GM12878 (cell line): ENCODE measurements around the gene NQO1. TPM values are rescaled to one million over a fixed set of nuclear protein-coding genes. Genes with fewer than 3 reads are reported as not detected.

Experiments
- ATAC-seq: fragments of 200-7000 bp; cut with Tn5 transposase; 3 replicates; pipeline ENCODE4 v1.9.1; 2020; ENCODE audit warnings: mild to moderate bottlenecking, moderate library complexity
- BruUV-seq: library from RNA; stranded (reverse); fragments of 400-500 nt; replicated peaks from 2 replicates; lab custom pipeline; 2021; lab: Mats Ljungman, UMichigan
- CTCF ChIA-PET: fragments of 300-600 bp; sonication (Branson Sonifier 250); formaldehyde crosslinking; extraction: SDS; loops from one replicate; lab custom pipeline; 2021; ENCODE audit warnings: inconsistent platforms; lab: Yijun Ruan, JAX
- POLR2A ChIA-PET: fragments of 350-600 bp; formaldehyde crosslinking; extraction: SDS; loops from one replicate; lab custom pipeline; 2021; ENCODE audit warnings: inconsistent platforms; lab: Charles Lee
- RAD21 ChIA-PET: fragments of 300-600 bp; sonication (Branson Sonifier 250); formaldehyde crosslinking; loops from one replicate; lab custom pipeline; 2023; ENCODE audit warnings: antibody characterized with exemption; ENCODE audit not compliant: unreplicated experiment; lab: Charles Lee
- SMC1A ChIA-PET: fragments of 300-600 bp; sonication (Branson Sonifier 250); formaldehyde crosslinking; loops from one replicate; lab custom pipeline; 2023; ENCODE audit not compliant: unreplicated experiment, uncharacterized antibody; lab: Charles Lee
- DNase-seq: peaks from one replicate; pipeline ENCODE4 v3.0.0-alpha.2; 2011; ENCODE audit warnings: low read depth, low spot score
- FAIRE-seq: peaks from 3 replicates; lab custom pipeline; 2011; peaks lifted over from hg19 to GRCh38; lab: Jason Lieb, UNC
- H2AFZ ChIP-seq: 2 replicates; pipeline ENCODE4 v1.6.0; 2011; ENCODE audit warnings: low read depth, low read length, control low read depth; ENCODE audit not compliant: control insufficient read depth
- H3K27ac ChIP-seq: 2 replicates; pipeline ENCODE4 v1.5.1; 2011; ENCODE audit warnings: control low read depth; ENCODE audit not compliant: control insufficient read depth, insufficient read depth
- H3K27me3 ChIP-seq, 2 experiments: replicated peaks in 1 of 2; 2 replicates each; pipeline versions ENCODE4 v1.6.0 to v1.6.1; 2011; ENCODE audit warnings: low read length in 1 of 2; ENCODE audit not compliant: control insufficient read depth in 2 of 2, insufficient read depth in 2 of 2
- H3K36me3 ChIP-seq, 2 experiments: 2 replicates each; pipeline ENCODE4 v1.5.1; 2011; ENCODE audit warnings: low read length in 1 of 2; ENCODE audit not compliant: control insufficient read depth in 2 of 2, insufficient read depth in 2 of 2
- H3K4me1 ChIP-seq: 2 replicates; pipeline ENCODE4 v1.6.1; 2011; ENCODE audit warnings: mild to moderate bottlenecking, low read length, moderate library complexity, mixed read lengths; ENCODE audit not compliant: control insufficient read depth, insufficient read depth
- H3K4me2 ChIP-seq: 2 replicates; pipeline ENCODE4 v1.6.0; 2011; ENCODE audit warnings: control low read depth; ENCODE audit not compliant: control insufficient read depth, insufficient read depth
- H3K4me3 ChIP-seq: fragments of 200-600 bp; sonication (generic); 2 replicates; pipeline ENCODE4 v1.5.1; 2016
- H3K79me2 ChIP-seq: 2 replicates; pipeline ENCODE4 v1.6.0; 2011; ENCODE audit warnings: low read length; ENCODE audit not compliant: control insufficient read depth, insufficient read depth
- H3K9ac ChIP-seq: 2 replicates; pipeline ENCODE4 v1.8.0; 2011; ENCODE audit warnings: low read length, control low read depth, mixed read lengths; ENCODE audit not compliant: control insufficient read depth, insufficient read depth
- H3K9me3 ChIP-seq: replicated peaks from 3 replicates; pipeline ENCODE4 v1.5.1; 2011; ENCODE audit warnings: mild to moderate bottlenecking, low read length; ENCODE audit not compliant: control insufficient read depth, insufficient read depth
- H4K20me1 ChIP-seq: 2 replicates; pipeline ENCODE4 v1.6.0; 2011; ENCODE audit not compliant: control insufficient read depth, insufficient read depth
- BRCA1 ChIP-seq: IDR thresholded peaks from 2 replicates; pipeline ENCODE4 v1.6.1; 2011; ENCODE audit warnings: low read depth, low read length, improper control_type of control experiment
- CBX5 ChIP-seq: sonication (generic); IDR thresholded peaks from 2 replicates; pipeline ENCODE4 v1.6.1; 2016; ENCODE audit warnings: low read depth, moderate library complexity, mild to moderate bottlenecking, inconsistent platforms
- EP300 ChIP-seq, 2 experiments: fragments of 150-350 bp in 1 of 2; IDR thresholded peaks; 2 replicates each; pipeline ENCODE4 v1.6.1; 2011 to 2012; ENCODE audit warnings: low read depth in 2 of 2, low read length in 2 of 2, borderline replicate concordance in 1 of 2, improper control_type of control experiment in 1 of 2, inconsistent platforms in 1 of 2; ENCODE audit not compliant: control insufficient read depth in 1 of 2
- HDAC2 ChIP-seq: fragments of 200-600 bp; sonication (generic); IDR thresholded peaks from 2 replicates; pipeline ENCODE4 v1.6.1; 2017
- IKZF2 ChIP-seq, 2 experiments: fragments of 450-650 bp; IDR thresholded peaks; 2 replicates each; pipeline ENCODE4 v1.6.1; 2017; ENCODE audit warnings: mild to moderate bottlenecking in 2 of 2, moderate library complexity in 2 of 2
- KAT2A ChIP-seq: conservative IDR thresholded peaks from 2 replicates; pipeline ENCODE4 v1.6.1; 2011; ENCODE audit warnings: low read depth, low read length; ENCODE audit not compliant: control insufficient read depth
- PAX8 ChIP-seq: fragments of 450-650 bp; IDR thresholded peaks from 2 replicates; pipeline ENCODE4 v1.6.1; 2017; ENCODE audit warnings: mild to moderate bottlenecking, moderate library complexity
- RUNX3 ChIP-seq: IDR thresholded peaks from 2 replicates; pipeline ENCODE4 v1.6.1; 2012; ENCODE audit warnings: low read length, inconsistent platforms
- SIN3A ChIP-seq: IDR thresholded peaks from 2 replicates; pipeline ENCODE4 v1.6.1; 2012; ENCODE audit warnings: low read depth, low read length, improper control_type of control experiment
- SRF ChIP-seq, 2 experiments: IDR thresholded peaks; 2 replicates each; pipeline ENCODE4 v1.6.1; 2011; ENCODE audit warnings: low read depth in 2 of 2, low read length in 2 of 2, mild to moderate bottlenecking in 1 of 2, moderate library complexity in 1 of 2
- ZNF622 ChIP-seq: fragments of 450-650 bp; IDR thresholded peaks from 2 replicates; pipeline ENCODE4 v1.6.1; 2017; ENCODE audit warnings: mild to moderate bottlenecking, inconsistent platforms
- ZZZ3 ChIP-seq: IDR thresholded peaks from 2 replicates; pipeline ENCODE4 v1.6.1; 2011; ENCODE audit warnings: low read depth; ENCODE audit not compliant: control insufficient read depth, insufficient read length
- WGBS: methylation state at CpG from one replicate; pipeline ENCODE4 v1.1.6; 2016; ENCODE audit warnings: low lambda C conversion rate; ENCODE audit not compliant: insufficient replicate concordance, insufficient coverage; ENCODE audit errors: missing lambda C conversion rate; 5-methylcytosine and 5-hydroxymethylcytosine counted together
- in situ Hi-C: fragments of 300-500 bp; cut with MboI; formaldehyde crosslinking; loops from 9 replicates; pipeline ENCODE4 v1.14.3; 2018; ENCODE audit warnings: mixed read lengths
- intact Hi-C: fragments of 100-400 bp; cut with micrococcal nuclease; formaldehyde crosslinking; loops from one replicate; pipeline ENCODE4 v1.14.2; 2022; ENCODE audit not compliant: unreplicated experiment
- polyA plus RNA-seq, 11 experiments: library from polyadenylated mRNA; depleted of rRNA in 4 of 11; unstranded in 6 of 11; stranded (reverse) in 5 of 11; fragments of >200 nt; fragmentation: Nextera tagmentation in 4 of 11; fragmentation: Illumina TruSeq in 1 of 11; extraction: Ambion mirVana in 4 of 11; extraction: Trizol in 1 of 11; gene quantifications; 1 replicate in 1 of 11; 2 replicates in 10 of 11; pipeline versions ENCODE4 v1.2.1 to v1.2.3, GENCODE V29; 2011 to 2016; ENCODE audit warnings: inconsistent platforms in 2 of 11, missing spikeins in 2 of 11, low read depth in 1 of 11
- total RNA-seq, 4 experiments: library from RNA; depleted of rRNA in 3 of 4; stranded (reverse); fragments of >200 nt in 3 of 4; fragmentation: Illumina TruSeq in 1 of 4; extraction: Trizol in 1 of 4; gene quantifications; 2 replicates each; pipeline versions ENCODE4 v1.2.1 to v1.2.3, GENCODE V29; 2013 to 2021

Gene NQO1
- total and polyA plus RNA-seq, 10 of the 15 experiments (the other 5 are each of a cell fraction or from before 2014, with no cell fraction given) = 24.6 to 84.9 (median 34.6) TPM

GRCh38 chr16:69718111-69718764 lies 8.1 kb downstream of the NQO1 start:
- FAIRE-seq (no peak), DNase-seq (no peak), ATAC-seq (no peak)
- intact Hi-C loops = no loop called here
- no peak overlapping the region for H3K4me2 ChIP-seq
- no peak overlapping the region for H3K9ac ChIP-seq
- in situ Hi-C loops = no loop called here
- POLR2A ChIA-PET = no interaction called here
- no peaks in the 10 kb centered on the region for H4K20me1 ChIP-seq
- H3K27me3 ChIP-seq = no peaks in the 10 kb centered on the region
- SMC1A ChIA-PET = interaction anchor here (0.6 to 1.5 kb wide), 3 partner anchors 8 to 412 kb away, joined by 3 to 8 read pairs (median 3); partner anchors contain the start of genes NOB1 and NQO1
- CTCF ChIA-PET = interaction anchor here (0.8 kb wide), 1 partner anchor 36 kb away, joined by 3 read pairs; the partner anchor contains the start of gene NOB1
- H3K4me3 ChIP-seq = no peak overlapping the region
- H2AFZ ChIP-seq = no peak overlapping the region
- H3K9me3 ChIP-seq = no peaks in the 10 kb centered on the region; the same call in 2 of the 3 replicates
- no peaks in the 10 kb centered on the region; the same call in none of the 2 replicates for H3K4me1 ChIP-seq
- no peak overlapping the region for H3K27ac ChIP-seq
- peaks cover 0 to 3% of the 10 kb centered on the region in 2 experiments; a peak in 2 of 4 replicates for H3K36me3 ChIP-seq
- WGBS = 83% methylated on average over 9 of the region's 10 CpGs
- RAD21 ChIA-PET = interaction anchor here (1.6 kb wide), 1 partner anchor 212 kb away, joined by 3 read pairs; no protein-coding TSS in a partner anchor
- TF ChIP-seq KAT2A = no peak
- no peak for TF ChIP-seq SRF (IDR thresholded peaks at IDR 0.05; ENCODE audit: low read depth in 2 of 2, low read length in 2 of 2)
- no TSS peak for BruUV-seq
- no peaks in the 10 kb centered on the region for H3K79me2 ChIP-seq

- no peak overlapping the region for H3K4me2 ChIP-seq
- no TSS peak for BruUV-seq
- ChIA-PET SMC1A (interaction anchor here (1.5 kb wide), 1 partner anchor 38 kb away, joined by 8 read pairs; the partner anchor contains the start of gene NOB1), CTCF (interaction anchor here (0.8 kb wide), 1 partner anchor 38 kb away, joined by 3 read pairs; the partner anchor contains the start of gene NOB1), POLR2A (no interaction called here), RAD21 (interaction anchor here (1.6 kb wide), 1 partner anchor 213 kb away, joined by 3 read pairs; no protein-coding TSS in a partner anchor)
- no peak overlapping the region for H2AFZ ChIP-seq
- H3K9ac ChIP-seq = no peak overlapping the region
- WGBS = 95% methylated on average over 6 of the region's 6 CpGs
- in situ Hi-C loops (no loop called here), intact Hi-C loops (no loop called here)
- no peak for DNase-seq
- H3K27me3 ChIP-seq = no peaks in the 10 kb centered on the region
- H4K20me1 ChIP-seq = no peaks in the 10 kb centered on the region
- no peak overlapping the region for H3K4me3 ChIP-seq
- H3K79me2 ChIP-seq = no peaks in the 10 kb centered on the region
- peaks cover 0 to 3% of the 10 kb centered on the region in 2 experiments; a peak in 2 of 4 replicates for H3K36me3 ChIP-seq
- TF ChIP-seq ZZZ3 (no peak), HDAC2 (no peak), RUNX3 (no peak), ZNF622 (no peak), CBX5 (no peak), EP300 (IDR thresholded peaks at IDR 0.05; ENCODE audit: borderline replicate concordance in 1 of 2, control insufficient read depth in 1 of 2, low read depth in 2 of 2, low read length in 2 of 2) (no peak), IKZF2 (IDR thresholded peaks at IDR 0.05) (no peak), SIN3A (no peak), BRCA1 (no peak), PAX8 (no peak)
- H3K4me1 ChIP-seq = no peaks in the 10 kb centered on the region
- no peak for FAIRE-seq
- no peak for ATAC-seq
- H3K27ac ChIP-seq = no peak overlapping the region
- H3K9me3 ChIP-seq = no peaks in the 10 kb centered on the region
These were observed 9.3 kb downstream of the NQO1 start for GRCh38 chr16:69717066-69717465.
